K562 (cell line): ENCODE results near the gene SLC28A1. TPM values are rescaled to one million over a fixed set of nuclear protein-coding genes. Genes with fewer than 3 reads are reported as not detected.

Source experiments
- ATAC-seq: fragments of 200-7000 bp; cut with Tn5 transposase; 3 replicates; pipeline ENCODE4 v1.9.1; 2020; ENCODE audit warnings: moderate library complexity
- BruUV-seq: library from RNA; stranded (reverse); fragments of 400-500 nt; replicated peaks from 2 replicates; lab custom pipeline; 2021; lab: Mats Ljungman, UMichigan
- CTCF ChIA-PET: fragments of 300-600 bp; formaldehyde crosslinking; extraction: SDS; loops from one replicate; lab custom pipeline; 2021; ENCODE audit warnings: low intra/inter-chr PET ratio; lab: Yijun Ruan, JAX
- POLR2A ChIA-PET: fragments of 300-600, 350-650 bp; sonication (Branson Sonifier 250); formaldehyde crosslinking; extraction: SDS; loops from one replicate; lab custom pipeline; 2021; ENCODE audit warnings: antibody characterized with exemption, inconsistent platforms; lab: Yijun Ruan, JAX
- DNase-seq, 4 experiments: peaks; one replicate each; pipeline versions ENCODE4 v3.0.0 to v3.0.0-alpha.2; 2011 to 2018; ENCODE audit warnings: low spot score in 3 of 4, mixed read lengths in 3 of 4; ENCODE audit errors: extremely low read depth in 1 of 4
- FAIRE-seq: peaks from 2 replicates; lab custom pipeline; 2011; peaks lifted over from hg19 to GRCh38; lab: Jason Lieb, UNC
- H2AFZ ChIP-seq: 2 replicates; pipeline ENCODE4 v1.6.0; 2011; ENCODE audit warnings: low read depth, low read length, control low read depth, inconsistent platforms
- H3K27ac ChIP-seq: fragments of 200-600 bp; 3 replicates; pipeline ENCODE4 v1.8.0; 2011; ENCODE audit warnings: low read depth, mild to moderate bottlenecking, control low read depth, inconsistent platforms, low read length, moderate library complexity, mixed read lengths; ENCODE audit errors: extremely low read depth
- H3K27me3 ChIP-seq, 2 experiments: fragments of 300-600 bp in 1 of 2; 2 replicates in 1 of 2; 3 replicates in 1 of 2; pipeline versions ENCODE4 v1.6.0 to v1.8.0; 2011; ENCODE audit warnings: inconsistent platforms in 2 of 2, low read length in 2 of 2, mild to moderate bottlenecking in 1 of 2, mixed read lengths in 1 of 2, moderate library complexity in 1 of 2; ENCODE audit not compliant: control insufficient read depth in 2 of 2, insufficient read depth in 2 of 2
- H3K36me3 ChIP-seq: fragments of 300-600 bp; 3 replicates; pipeline ENCODE4 v1.8.0; 2011; ENCODE audit warnings: mild to moderate bottlenecking, low read length, inconsistent platforms; ENCODE audit not compliant: control insufficient read depth, insufficient read depth
- H3K4me1 ChIP-seq, 2 experiments: fragments of 200-600 bp in 1 of 2; replicated peaks in 1 of 2; 2 replicates in 1 of 2; 3 replicates in 1 of 2; pipeline versions ENCODE4 v1.5.1 to v1.8.0; 2011; ENCODE audit warnings: inconsistent platforms in 2 of 2, low read length in 2 of 2, mild to moderate bottlenecking in 1 of 2, mixed read lengths in 1 of 2, moderate library complexity in 1 of 2; ENCODE audit not compliant: control insufficient read depth in 2 of 2, insufficient read depth in 2 of 2
- H3K4me2 ChIP-seq: 2 replicates; pipeline ENCODE4 v1.6.1; 2011; ENCODE audit warnings: low read length, control low read depth, inconsistent platforms, mixed read lengths; ENCODE audit not compliant: insufficient read depth
- H3K4me3 ChIP-seq: fragments of 200-600 bp; sonication (generic), shearing (Covaris generic); 2 replicates; pipeline ENCODE4 v1.5.1; 2016; ENCODE audit warnings: control low read depth, inconsistent platforms
- H3K79me2 ChIP-seq: fragments of 200-600 bp; 3 replicates; pipeline ENCODE4 v1.8.0; 2011; ENCODE audit warnings: low read length, inconsistent platforms; ENCODE audit not compliant: control insufficient read depth, insufficient read depth
- H3K9ac ChIP-seq, 2 experiments: 2 replicates each; pipeline versions ENCODE4 v1.6.0 to v1.6.1; 2011; ENCODE audit warnings: low read depth in 2 of 2, low read length in 2 of 2, control low read depth in 1 of 2, inconsistent platforms in 1 of 2, mild to moderate bottlenecking in 1 of 2, mixed read lengths in 1 of 2; ENCODE audit not compliant: insufficient read depth in 1 of 2
- H3K9me1 ChIP-seq: one replicate; pipeline ENCODE4 v1.6.0; 2011; ENCODE audit warnings: inconsistent platforms, mild to moderate bottlenecking, low read length, moderate library complexity; ENCODE audit not compliant: control insufficient read depth, insufficient read depth
- H3K9me3 ChIP-seq: replicated peaks from 2 replicates; pipeline ENCODE4 v1.5.1; 2011; ENCODE audit warnings: low read depth, low read length, inconsistent platforms; ENCODE audit not compliant: control insufficient read depth, insufficient read depth
- H4K20me1 ChIP-seq: replicated peaks from 2 replicates; pipeline ENCODE4 v1.6.1; 2011; ENCODE audit warnings: low read length, inconsistent platforms, mixed read lengths; ENCODE audit not compliant: control insufficient read depth, insufficient read depth
- POLR2AphosphoS5 ChIP-seq: IDR thresholded peaks from 2 replicates; pipeline ENCODE4 v1.6.1; 2011; ENCODE audit warnings: mild to moderate bottlenecking, low read depth, low read length, moderate library complexity; ENCODE audit not compliant: control insufficient read depth, insufficient read depth
- TAF15 ChIP-seq: fragments of 200-400 bp; formaldehyde crosslinking; IDR thresholded peaks from 2 replicates; pipeline ENCODE4 v1.6.1; 2017; ENCODE audit warnings: mild to moderate bottlenecking, low read depth, low read length, moderate library complexity
- WGBS: fragments of 100-300 bp; shearing (Covaris generic); methylation state at CpG from one replicate; pipeline ENCODE4 v1.1.6; 2016; ENCODE audit warnings: low coverage, mixed read lengths; ENCODE audit not compliant: insufficient coverage; ENCODE audit errors: missing lambda C conversion rate; 5-methylcytosine and 5-hydroxymethylcytosine counted together
- in situ Hi-C: fragments of 300-500 bp; cut with MboI; formaldehyde crosslinking; loops from 4 replicates; pipeline ENCODE4 v1.15.0; 2018; ENCODE audit warnings: inconsistent platforms, mixed read lengths
- intact Hi-C: fragments of 100-400 bp; cut with micrococcal nuclease; formaldehyde crosslinking; loops from 2 replicates; pipeline ENCODE4 v1.14.2; 2022
- polyA plus RNA-seq, 8 experiments: library from polyadenylated mRNA; depleted of rRNA in 4 of 8; stranded (reverse) in 5 of 8; unstranded in 3 of 8; fragments of >200 nt; fragmentation: Nextera tagmentation in 2 of 8; fragmentation: Illumina TruSeq in 1 of 8; extraction: Ambion mirVana in 2 of 8; extraction: Trizol in 1 of 8; gene quantifications; 2 replicates each; pipeline versions ENCODE4 v1.2.1 to v1.2.3, GENCODE V29; 2011 to 2014; ENCODE audit warnings: inconsistent platforms in 1 of 8, missing spikeins in 1 of 8
- total RNA-seq, 7 experiments: library from RNA; depleted of rRNA in 6 of 7; stranded (reverse); fragments of >200 nt in 6 of 7; fragmentation: Illumina TruSeq in 2 of 7; extraction: Trizol in 2 of 7; gene quantifications; 2 replicates each; pipeline versions ENCODE4 v1.2.1 to v1.2.3, GENCODE V29; 2011 to 2021; ENCODE audit warnings: low replicate concordance in 1 of 7
- TF ChIP-seq, protein P1 (sequence below): fragments of 450-650 bp; IDR thresholded peaks from 2 replicates; pipeline ENCODE4 v1.6.1; 2016; ENCODE audit warnings: missing biosample characterization, missing genetic modification characterization
- TF ChIP-seq, protein P2 (sequence below), 2 experiments: fragments of 450-650 bp in 1 of 2; IDR thresholded peaks; 2 replicates each; pipeline ENCODE4 v1.6.1; 2011 to 2017; ENCODE audit warnings: low read depth in 2 of 2, antibody characterized with exemption in 1 of 2, borderline replicate concordance in 1 of 2, low read length in 1 of 2, mild to moderate bottlenecking in 1 of 2, mixed read lengths in 1 of 2; ENCODE audit not compliant: control insufficient read depth in 1 of 2
- TF ChIP-seq, protein P3 (sequence below): fragments of 450-650 bp; IDR thresholded peaks from 2 replicates; pipeline ENCODE4 v1.6.1; 2016; ENCODE audit warnings: mild to moderate bottlenecking, moderate library complexity

The SLC28A1 gene
- total and polyA plus RNA-seq, 9 of the 15 experiments (the other 6 are each of a cell fraction or from before 2014, with no cell fraction given): 0.04 TPM; not detected in 8

DNA sequence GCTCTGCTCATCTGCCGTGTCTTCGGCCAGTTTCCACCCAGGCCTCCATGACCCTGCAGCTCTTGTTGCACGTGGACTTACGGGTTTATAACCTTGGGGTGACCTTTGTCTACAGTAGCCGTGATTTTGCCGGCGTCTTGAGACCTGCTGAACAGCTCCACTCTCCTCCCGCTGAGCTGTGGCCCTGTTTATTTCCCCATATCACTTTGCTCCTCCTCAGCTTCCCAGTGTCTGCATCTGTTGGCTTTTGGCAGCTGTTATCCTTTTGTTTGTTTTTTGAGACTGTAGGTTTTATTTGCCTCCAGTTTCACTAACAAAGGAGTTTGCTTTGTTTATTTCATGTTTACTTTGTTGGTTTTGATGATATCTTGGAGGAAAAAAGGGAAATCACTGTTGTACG lies 29.3 kb upstream of the SLC28A1 start:
- Histone ChIP-seq H3K36me3 (no peaks in the 10 kb centered on the region), H3K4me2 (no peak overlapping the region), H3K9ac (no peak overlapping the region), H3K4me3 (no peak overlapping the region), H3K9me1 (no peaks in the 10 kb centered on the region), H3K27ac (no peak overlapping the region), H3K4me1 (peaks cover 0 to 9% of the 10 kb centered on the region in 2 experiments; a peak in 2 of 5 replicates), H3K27me3 (peaks cover 19 to 37% of the 10 kb centered on the region in 2 experiments; a peak in 4 of 5 replicates), H3K9me3 (no peaks in the 10 kb centered on the region), H3K79me2 (no peaks in the 10 kb centered on the region), H2AFZ (peak overlapping the region; percentile 52), H4K20me1 (no peaks in the 10 kb centered on the region; the same call in 1 of the 2 replicates)
- ATAC-seq (no peak), FAIRE-seq (peak; percentile 52), DNase-seq (no peak)
- in situ Hi-C loops (no loop called here), intact Hi-C loops (no loop called here)
- POLR2A ChIA-PET: interaction anchor here (1.0 to 2.1 kb wide), 3 partner anchors 10 to 18 kb away, joined by 3 to 8 read pairs (median 3); no protein-coding TSS in a partner anchor
- no TSS peak for BruUV-seq
- WGBS: 33% methylated on average over 9 of the region's 9 CpGs
- CTCF ChIA-PET: interaction anchor here (0.6 kb wide), 1 partner anchor 25 kb away, joined by 3 read pairs; no protein-coding TSS in a partner anchor
- TF ChIP-seq TAF15: no peak
- TF ChIP-seq POLR2AphosphoS5: no peak
- TF ChIP-seq, protein P1, sequence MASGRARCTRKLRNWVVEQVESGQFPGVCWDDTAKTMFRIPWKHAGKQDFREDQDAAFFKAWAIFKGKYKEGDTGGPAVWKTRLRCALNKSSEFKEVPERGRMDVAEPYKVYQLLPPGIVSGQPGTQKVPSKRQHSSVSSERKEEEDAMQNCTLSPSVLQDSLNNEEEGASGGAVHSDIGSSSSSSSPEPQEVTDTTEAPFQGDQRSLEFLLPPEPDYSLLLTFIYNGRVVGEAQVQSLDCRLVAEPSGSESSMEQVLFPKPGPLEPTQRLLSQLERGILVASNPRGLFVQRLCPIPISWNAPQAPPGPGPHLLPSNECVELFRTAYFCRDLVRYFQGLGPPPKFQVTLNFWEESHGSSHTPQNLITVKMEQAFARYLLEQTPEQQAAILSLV (tag): no peak
- TF ChIP-seq, protein P2, sequence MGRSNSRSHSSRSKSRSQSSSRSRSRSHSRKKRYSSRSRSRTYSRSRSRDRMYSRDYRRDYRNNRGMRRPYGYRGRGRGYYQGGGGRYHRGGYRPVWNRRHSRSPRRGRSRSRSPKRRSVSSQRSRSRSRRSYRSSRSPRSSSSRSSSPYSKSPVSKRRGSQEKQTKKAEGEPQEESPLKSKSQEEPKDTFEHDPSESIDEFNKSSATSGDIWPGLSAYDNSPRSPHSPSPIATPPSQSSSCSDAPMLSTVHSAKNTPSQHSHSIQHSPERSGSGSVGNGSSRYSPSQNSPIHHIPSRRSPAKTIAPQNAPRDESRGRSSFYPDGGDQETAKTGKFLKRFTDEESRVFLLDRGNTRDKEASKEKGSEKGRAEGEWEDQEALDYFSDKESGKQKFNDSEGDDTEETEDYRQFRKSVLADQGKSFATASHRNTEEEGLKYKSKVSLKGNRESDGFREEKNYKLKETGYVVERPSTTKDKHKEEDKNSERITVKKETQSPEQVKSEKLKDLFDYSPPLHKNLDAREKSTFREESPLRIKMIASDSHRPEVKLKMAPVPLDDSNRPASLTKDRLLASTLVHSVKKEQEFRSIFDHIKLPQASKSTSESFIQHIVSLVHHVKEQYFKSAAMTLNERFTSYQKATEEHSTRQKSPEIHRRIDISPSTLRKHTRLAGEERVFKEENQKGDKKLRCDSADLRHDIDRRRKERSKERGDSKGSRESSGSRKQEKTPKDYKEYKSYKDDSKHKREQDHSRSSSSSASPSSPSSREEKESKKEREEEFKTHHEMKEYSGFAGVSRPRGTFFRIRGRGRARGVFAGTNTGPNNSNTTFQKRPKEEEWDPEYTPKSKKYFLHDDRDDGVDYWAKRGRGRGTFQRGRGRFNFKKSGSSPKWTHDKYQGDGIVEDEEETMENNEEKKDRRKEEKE (IDR thresholded peaks at IDR 0.05; ENCODE audit: borderline replicate concordance in 1 of 2, control insufficient read depth in 1 of 2, low read depth in 2 of 2, low read length in 1 of 2): no peak
- TF ChIP-seq, protein P3, sequence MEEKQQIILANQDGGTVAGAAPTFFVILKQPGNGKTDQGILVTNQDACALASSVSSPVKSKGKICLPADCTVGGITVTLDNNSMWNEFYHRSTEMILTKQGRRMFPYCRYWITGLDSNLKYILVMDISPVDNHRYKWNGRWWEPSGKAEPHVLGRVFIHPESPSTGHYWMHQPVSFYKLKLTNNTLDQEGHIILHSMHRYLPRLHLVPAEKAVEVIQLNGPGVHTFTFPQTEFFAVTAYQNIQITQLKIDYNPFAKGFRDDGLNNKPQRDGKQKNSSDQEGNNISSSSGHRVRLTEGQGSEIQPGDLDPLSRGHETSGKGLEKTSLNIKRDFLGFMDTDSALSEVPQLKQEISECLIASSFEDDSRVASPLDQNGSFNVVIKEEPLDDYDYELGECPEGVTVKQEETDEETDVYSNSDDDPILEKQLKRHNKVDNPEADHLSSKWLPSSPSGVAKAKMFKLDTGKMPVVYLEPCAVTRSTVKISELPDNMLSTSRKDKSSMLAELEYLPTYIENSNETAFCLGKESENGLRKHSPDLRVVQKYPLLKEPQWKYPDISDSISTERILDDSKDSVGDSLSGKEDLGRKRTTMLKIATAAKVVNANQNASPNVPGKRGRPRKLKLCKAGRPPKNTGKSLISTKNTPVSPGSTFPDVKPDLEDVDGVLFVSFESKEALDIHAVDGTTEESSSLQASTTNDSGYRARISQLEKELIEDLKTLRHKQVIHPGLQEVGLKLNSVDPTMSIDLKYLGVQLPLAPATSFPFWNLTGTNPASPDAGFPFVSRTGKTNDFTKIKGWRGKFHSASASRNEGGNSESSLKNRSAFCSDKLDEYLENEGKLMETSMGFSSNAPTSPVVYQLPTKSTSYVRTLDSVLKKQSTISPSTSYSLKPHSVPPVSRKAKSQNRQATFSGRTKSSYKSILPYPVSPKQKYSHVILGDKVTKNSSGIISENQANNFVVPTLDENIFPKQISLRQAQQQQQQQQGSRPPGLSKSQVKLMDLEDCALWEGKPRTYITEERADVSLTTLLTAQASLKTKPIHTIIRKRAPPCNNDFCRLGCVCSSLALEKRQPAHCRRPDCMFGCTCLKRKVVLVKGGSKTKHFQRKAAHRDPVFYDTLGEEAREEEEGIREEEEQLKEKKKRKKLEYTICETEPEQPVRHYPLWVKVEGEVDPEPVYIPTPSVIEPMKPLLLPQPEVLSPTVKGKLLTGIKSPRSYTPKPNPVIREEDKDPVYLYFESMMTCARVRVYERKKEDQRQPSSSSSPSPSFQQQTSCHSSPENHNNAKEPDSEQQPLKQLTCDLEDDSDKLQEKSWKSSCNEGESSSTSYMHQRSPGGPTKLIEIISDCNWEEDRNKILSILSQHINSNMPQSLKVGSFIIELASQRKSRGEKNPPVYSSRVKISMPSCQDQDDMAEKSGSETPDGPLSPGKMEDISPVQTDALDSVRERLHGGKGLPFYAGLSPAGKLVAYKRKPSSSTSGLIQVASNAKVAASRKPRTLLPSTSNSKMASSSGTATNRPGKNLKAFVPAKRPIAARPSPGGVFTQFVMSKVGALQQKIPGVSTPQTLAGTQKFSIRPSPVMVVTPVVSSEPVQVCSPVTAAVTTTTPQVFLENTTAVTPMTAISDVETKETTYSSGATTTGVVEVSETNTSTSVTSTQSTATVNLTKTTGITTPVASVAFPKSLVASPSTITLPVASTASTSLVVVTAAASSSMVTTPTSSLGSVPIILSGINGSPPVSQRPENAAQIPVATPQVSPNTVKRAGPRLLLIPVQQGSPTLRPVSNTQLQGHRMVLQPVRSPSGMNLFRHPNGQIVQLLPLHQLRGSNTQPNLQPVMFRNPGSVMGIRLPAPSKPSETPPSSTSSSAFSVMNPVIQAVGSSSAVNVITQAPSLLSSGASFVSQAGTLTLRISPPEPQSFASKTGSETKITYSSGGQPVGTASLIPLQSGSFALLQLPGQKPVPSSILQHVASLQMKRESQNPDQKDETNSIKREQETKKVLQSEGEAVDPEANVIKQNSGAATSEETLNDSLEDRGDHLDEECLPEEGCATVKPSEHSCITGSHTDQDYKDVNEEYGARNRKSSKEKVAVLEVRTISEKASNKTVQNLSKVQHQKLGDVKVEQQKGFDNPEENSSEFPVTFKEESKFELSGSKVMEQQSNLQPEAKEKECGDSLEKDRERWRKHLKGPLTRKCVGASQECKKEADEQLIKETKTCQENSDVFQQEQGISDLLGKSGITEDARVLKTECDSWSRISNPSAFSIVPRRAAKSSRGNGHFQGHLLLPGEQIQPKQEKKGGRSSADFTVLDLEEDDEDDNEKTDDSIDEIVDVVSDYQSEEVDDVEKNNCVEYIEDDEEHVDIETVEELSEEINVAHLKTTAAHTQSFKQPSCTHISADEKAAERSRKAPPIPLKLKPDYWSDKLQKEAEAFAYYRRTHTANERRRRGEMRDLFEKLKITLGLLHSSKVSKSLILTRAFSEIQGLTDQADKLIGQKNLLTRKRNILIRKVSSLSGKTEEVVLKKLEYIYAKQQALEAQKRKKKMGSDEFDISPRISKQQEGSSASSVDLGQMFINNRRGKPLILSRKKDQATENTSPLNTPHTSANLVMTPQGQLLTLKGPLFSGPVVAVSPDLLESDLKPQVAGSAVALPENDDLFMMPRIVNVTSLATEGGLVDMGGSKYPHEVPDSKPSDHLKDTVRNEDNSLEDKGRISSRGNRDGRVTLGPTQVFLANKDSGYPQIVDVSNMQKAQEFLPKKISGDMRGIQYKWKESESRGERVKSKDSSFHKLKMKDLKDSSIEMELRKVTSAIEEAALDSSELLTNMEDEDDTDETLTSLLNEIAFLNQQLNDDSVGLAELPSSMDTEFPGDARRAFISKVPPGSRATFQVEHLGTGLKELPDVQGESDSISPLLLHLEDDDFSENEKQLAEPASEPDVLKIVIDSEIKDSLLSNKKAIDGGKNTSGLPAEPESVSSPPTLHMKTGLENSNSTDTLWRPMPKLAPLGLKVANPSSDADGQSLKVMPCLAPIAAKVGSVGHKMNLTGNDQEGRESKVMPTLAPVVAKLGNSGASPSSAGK: 0 out of 2 replicates have a peak, but pooled peaks have one; percentile 12
